ENCODE measurements around the gene INPP5A.

INPP5A gene

GRCh38 chr10:132508581-132509443 lies 28.8 kb upstream of the INPP5A start:
- no peak for TF ChIP-seq CTCF (IDR thresholded peaks at IDR 0.05; ENCODE audit: insufficient read depth, low read length, missing control alignments)
- H3K4me3 ChIP-seq (ENCODE audit: low read depth, low read length) = no peak overlapping the region
- ChIA-PET CTCF (interaction anchor here (1.8 kb wide), 1 partner anchor 32 kb away, joined by 4 read pairs; no protein-coding TSS in a partner anchor), POLR2A (interaction anchor here (0.6 kb wide), 1 partner anchor 8 kb away, joined by 4 read pairs; no protein-coding TSS in a partner anchor)
- DNase-seq (ENCODE audit: low read depth, low spot score) = no peak

GRCh38 chr10:132509506-132510173 lies 27.9 kb upstream of the INPP5A start:
- no peak for TF ChIP-seq CTCF (IDR thresholded peaks at IDR 0.05; ENCODE audit: insufficient read depth, low read length, missing control alignments)
- ChIA-PET CTCF (interaction anchor here (1.8 kb wide), 1 partner anchor 31 kb away, joined by 4 read pairs; no protein-coding TSS in a partner anchor), POLR2A (interaction anchor here (0.7 kb wide), 1 partner anchor 29 kb away, joined by 3 read pairs; no protein-coding TSS in a partner anchor)
- H3K4me3 ChIP-seq (ENCODE audit: low read depth, low read length) = no peak overlapping the region
- DNase-seq (ENCODE audit: low read depth, low spot score) = no peak

- ChIA-PET POLR2A (interaction anchor here (0.7 kb wide), 1 partner anchor 29 kb away, joined by 3 read pairs; no protein-coding TSS in a partner anchor), CTCF (interaction anchor here (1.8 kb wide), 1 partner anchor 31 kb away, joined by 4 read pairs; no protein-coding TSS in a partner anchor)
- no peak for TF ChIP-seq CTCF (IDR thresholded peaks at IDR 0.05; ENCODE audit: insufficient read depth, low read length, missing control alignments)
- no peak for DNase-seq (ENCODE audit: low read depth, low spot score)
- H3K4me3 ChIP-seq (ENCODE audit: low read depth, low read length) = no peak overlapping the region
Observed at GRCh38 chr10:132510174-132510611, 27.4 kb upstream of the INPP5A start.

- no peak overlapping the region for H3K4me3 ChIP-seq (ENCODE audit: low read depth, low read length)
- no peak for DNase-seq (ENCODE audit: low read depth, low spot score)
- ChIA-PET POLR2A (no interaction called here), CTCF (no interaction called here)
- no peak for TF ChIP-seq CTCF (IDR thresholded peaks at IDR 0.05; ENCODE audit: insufficient read depth, low read length, missing control alignments)
Observed at GRCh38 chr10:132511121-132512051, 26.2 kb upstream of the INPP5A start.

- ChIA-PET CTCF (no interaction called here), POLR2A (no interaction called here)
- H3K4me3 ChIP-seq (ENCODE audit: low read depth, low read length) = no peak overlapping the region
- no peak for DNase-seq (ENCODE audit: low read depth, low spot score)
- TF ChIP-seq CTCF (IDR thresholded peaks at IDR 0.05; ENCODE audit: insufficient read depth, low read length, missing control alignments) = no peak
Observed at GRCh38 chr10:132512052-132512442, 25.5 kb upstream of the INPP5A start.
